A549 (cell line): ENCODE data around the gene BRD3OS. TPM values are rescaled to one million over a fixed set of nuclear protein-coding genes. Genes with fewer than 3 reads are reported as not detected.

ENCODE experiments used
- ATAC-seq, 2 experiments: fragments of 200-7000 bp in 1 of 2; fragments of >200 bp in 1 of 2; cut with Nextera tagmentation in 1 of 2; cut with Tn5 transposase in 1 of 2; 3 replicates each; pipeline versions ENCODE4 v1.8.0 to v1.9.1; 2018 to 2020; ENCODE audit warnings: mild to moderate bottlenecking in 1 of 2, moderate library complexity in 1 of 2
- CTCF ChIA-PET: fragments of 300-600 bp; sonication (Branson Sonifier 250); formaldehyde crosslinking; extraction: SDS; loops from one replicate; lab custom pipeline; 2021; ENCODE audit warnings: antibody characterized with exemption, inconsistent platforms; lab: Yijun Ruan, JAX
- POLR2A ChIA-PET: fragments of 350-600 bp; formaldehyde crosslinking; extraction: SDS; loops from one replicate; lab custom pipeline; 2021; ENCODE audit warnings: antibody characterized with exemption, inconsistent platforms; lab: Yijun Ruan, JAX
- DNase-seq, 2 experiments: peaks; one replicate each; pipeline versions ENCODE4 v3.0.0 to v3.0.0-alpha.2; 2011 to 2016; ENCODE audit warnings: low read depth in 1 of 2, low spot score in 1 of 2
- FAIRE-seq: peaks from 2 replicates; lab custom pipeline; 2011; peaks lifted over from hg19 to GRCh38; lab: Jason Lieb, UNC
- H3K27ac ChIP-seq, 2 experiments: fragments of >200 bp; sonication (Bioruptor Twin); formaldehyde crosslinking; 3 replicates each; pipeline ENCODE4 v1.5.1; 2016 to 2017
- H3K4me1 ChIP-seq: fragments of >200 bp; sonication (Bioruptor Twin); formaldehyde crosslinking; 3 replicates; pipeline ENCODE4 v1.6.1; 2016
- H3K4me2 ChIP-seq: fragments of >200 bp; sonication (Bioruptor Twin); formaldehyde crosslinking; 3 replicates; pipeline ENCODE4 v1.6.1; 2016
- H3K4me3 ChIP-seq: fragments of >200 bp; sonication (Bioruptor Twin); formaldehyde crosslinking; 3 replicates; pipeline ENCODE4 v1.5.1; 2016
- H3K9me3 ChIP-seq: fragments of >200 bp; sonication (Bioruptor Twin); formaldehyde crosslinking; 3 replicates; pipeline ENCODE4 v1.6.1; 2016
- BHLHE40 ChIP-seq: IDR thresholded peaks from 2 replicates; pipeline ENCODE4 v1.6.1; 2012; ENCODE audit warnings: low read depth, low read length, inconsistent platforms
- CHD2 ChIP-seq: fragments of 150-350 bp; IDR thresholded peaks from 2 replicates; pipeline ENCODE4 v1.6.1; 2014; ENCODE audit warnings: low read length; ENCODE audit not compliant: partially characterized antibody
- GATA3 ChIP-seq: IDR thresholded peaks from 2 replicates; pipeline ENCODE4 v1.6.1; 2012; ENCODE audit warnings: borderline replicate concordance
- HOXB13 ChIP-seq: fragments of 250-450 bp; sonication (Bioruptor Pico); IDR thresholded peaks from 2 replicates; pipeline ENCODE4 v1.5.0; 2020; ENCODE audit warnings: low read depth, mild to moderate bottlenecking, moderate library complexity
- JUNB ChIP-seq: fragments of >200 bp; sonication (Bioruptor Twin); formaldehyde crosslinking; IDR thresholded peaks from 2 replicates; pipeline ENCODE4 v1.6.1; 2016
- MAFK ChIP-seq: fragments of 450-650 bp; IDR thresholded peaks from 2 replicates; pipeline ENCODE4 v1.6.1; 2014; ENCODE audit not compliant: partially characterized antibody
- MAX ChIP-seq: IDR thresholded peaks from 2 replicates; pipeline ENCODE4 v1.6.1; 2012
- MYC ChIP-seq: IDR thresholded peaks from 2 replicates; pipeline ENCODE4 v1.6.1; 2012; ENCODE audit warnings: mild to moderate bottlenecking, inconsistent platforms, low read length, improper control_type of control experiment, borderline replicate concordance
- NPAS2 ChIP-seq: fragments of 250-450 bp; sonication (Bioruptor Pico); IDR thresholded peaks from 2 replicates; pipeline ENCODE4 v1.8.0; 2022; ENCODE audit warnings: mild to moderate bottlenecking, moderate library complexity, borderline replicate concordance
- PHF8 ChIP-seq: fragments of 200-600 bp; sonication (generic); IDR thresholded peaks from 2 replicates; pipeline ENCODE4 v1.6.1; 2016; ENCODE audit warnings: low read depth, mild to moderate bottlenecking, antibody characterized with exemption, moderate library complexity, borderline replicate concordance
- RAD21 ChIP-seq, 2 experiments: fragments of >200 bp in 1 of 2; sonication (Bioruptor Twin) in 1 of 2; formaldehyde crosslinking in 1 of 2; IDR thresholded peaks in 1 of 2; conservative IDR thresholded peaks in 1 of 2; 2 replicates in 1 of 2; 3 replicates in 1 of 2; pipeline ENCODE4 v1.6.1; 2012 to 2018; ENCODE audit warnings: inconsistent platforms in 1 of 2
- RFX5 ChIP-seq: fragments of 450-650 bp; IDR thresholded peaks from 2 replicates; pipeline ENCODE4 v1.7.1; 2014; ENCODE audit warnings: antibody characterized with exemption, mild to moderate bottlenecking, moderate library complexity
- TFCP2L1 ChIP-seq: fragments of 250-450 bp; sonication (Bioruptor Pico); IDR thresholded peaks from 2 replicates; pipeline ENCODE4 v1.5.0; 2021; ENCODE audit warnings: mild to moderate bottlenecking
- ZFP36 ChIP-seq: fragments of 450-650 bp; IDR thresholded peaks from 2 replicates; pipeline ENCODE4 v1.6.1; 2014; ENCODE audit warnings: borderline replicate concordance; ENCODE audit not compliant: partially characterized antibody
- ZNF302 ChIP-seq: fragments of 250-450 bp; sonication (Bioruptor Pico); IDR thresholded peaks from 2 replicates; pipeline ENCODE4 v1.9.0; 2021; ENCODE audit warnings: inconsistent platforms, mild to moderate bottlenecking, moderate library complexity
- WGBS: methylation state at CpG from one replicate; pipeline ENCODE4 v1.1.6; 2017; ENCODE audit errors: missing lambda C conversion rate; 5-methylcytosine and 5-hydroxymethylcytosine counted together
- polyA plus RNA-seq, 4 experiments: library from polyadenylated mRNA; depleted of rRNA in 3 of 4; stranded (reverse); fragments of >200 nt; fragmentation: RNase III in 1 of 4; extraction: RNeasy Plus Mini Kit Qiagen cat#74134 plus additional on column Dnase treatment in 1 of 4; gene quantifications; 2 replicates in 3 of 4; 3 replicates in 1 of 4; pipeline ENCODE4 v1.2.3, GENCODE V29; 2011 to 2017
- TF ChIP-seq, protein P1 (sequence below): IDR thresholded peaks from 2 replicates; pipeline ENCODE4 v1.6.1; 2012; ENCODE audit warnings: low read depth, borderline replicate concordance
- TF ChIP-seq, protein P2 (sequence below): fragments of >200 bp; sonication (Bioruptor Twin); formaldehyde crosslinking; IDR thresholded peaks from 3 replicates; pipeline ENCODE4 v1.5.1; 2016
- TF ChIP-seq, protein P3 (sequence below): fragments of >200 bp; sonication (Bioruptor Twin); formaldehyde crosslinking; IDR thresholded peaks from 3 replicates; pipeline ENCODE4 v1.6.1; 2016

Gene BRD3OS
- polyA plus RNA-seq, 2 of the 4 experiments (the other 2 are of a cell fraction), result 10.4 to 10.8 TPM

- Histone ChIP-seq H3K9me3 (peaks cover 12% of the 10 kb centered on the region; the same call in 2 of the 3 replicates), H3K4me2 (no peak overlapping the region), H3K4me1 (no peaks in the 10 kb centered on the region), H3K4me3 (no peak overlapping the region), H3K27ac (no peak overlapping the region)
- FAIRE-seq, result no peak
- CTCF ChIA-PET, result interaction anchor here (3.6 kb wide), 1 partner anchor 20 kb away, joined by 19 read pairs; no protein-coding TSS in a partner anchor
- no peak for TF ChIP-seq MAFK
- TF ChIP-seq NPAS2 (CRISPR knock-in tag), result no peak
- no peak for TF ChIP-seq GATA3
- TF ChIP-seq, protein P1, sequence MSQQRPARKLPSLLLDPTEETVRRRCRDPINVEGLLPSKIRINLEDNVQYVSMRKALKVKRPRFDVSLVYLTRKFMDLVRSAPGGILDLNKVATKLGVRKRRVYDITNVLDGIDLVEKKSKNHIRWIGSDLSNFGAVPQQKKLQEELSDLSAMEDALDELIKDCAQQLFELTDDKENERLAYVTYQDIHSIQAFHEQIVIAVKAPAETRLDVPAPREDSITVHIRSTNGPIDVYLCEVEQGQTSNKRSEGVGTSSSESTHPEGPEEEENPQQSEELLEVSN, result no peak
- no peak for TF ChIP-seq MYC
- TF ChIP-seq CHD2, result no peak
- TF ChIP-seq HOXB13, result no peak
- TF ChIP-seq, protein P2, sequence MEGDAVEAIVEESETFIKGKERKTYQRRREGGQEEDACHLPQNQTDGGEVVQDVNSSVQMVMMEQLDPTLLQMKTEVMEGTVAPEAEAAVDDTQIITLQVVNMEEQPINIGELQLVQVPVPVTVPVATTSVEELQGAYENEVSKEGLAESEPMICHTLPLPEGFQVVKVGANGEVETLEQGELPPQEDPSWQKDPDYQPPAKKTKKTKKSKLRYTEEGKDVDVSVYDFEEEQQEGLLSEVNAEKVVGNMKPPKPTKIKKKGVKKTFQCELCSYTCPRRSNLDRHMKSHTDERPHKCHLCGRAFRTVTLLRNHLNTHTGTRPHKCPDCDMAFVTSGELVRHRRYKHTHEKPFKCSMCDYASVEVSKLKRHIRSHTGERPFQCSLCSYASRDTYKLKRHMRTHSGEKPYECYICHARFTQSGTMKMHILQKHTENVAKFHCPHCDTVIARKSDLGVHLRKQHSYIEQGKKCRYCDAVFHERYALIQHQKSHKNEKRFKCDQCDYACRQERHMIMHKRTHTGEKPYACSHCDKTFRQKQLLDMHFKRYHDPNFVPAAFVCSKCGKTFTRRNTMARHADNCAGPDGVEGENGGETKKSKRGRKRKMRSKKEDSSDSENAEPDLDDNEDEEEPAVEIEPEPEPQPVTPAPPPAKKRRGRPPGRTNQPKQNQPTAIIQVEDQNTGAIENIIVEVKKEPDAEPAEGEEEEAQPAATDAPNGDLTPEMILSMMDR, result no peak
- no peak for TF ChIP-seq JUNB
- DNase-seq, result no peak
- POLR2A ChIA-PET, result no interaction called here
- no peak for ATAC-seq
- 51% methylated on average over 2 of the region's 2 CpGs for WGBS
Observed at GRCh38 chr9:134014946-134015345, 10.3 kb upstream of the BRD3OS start.

DNA sequence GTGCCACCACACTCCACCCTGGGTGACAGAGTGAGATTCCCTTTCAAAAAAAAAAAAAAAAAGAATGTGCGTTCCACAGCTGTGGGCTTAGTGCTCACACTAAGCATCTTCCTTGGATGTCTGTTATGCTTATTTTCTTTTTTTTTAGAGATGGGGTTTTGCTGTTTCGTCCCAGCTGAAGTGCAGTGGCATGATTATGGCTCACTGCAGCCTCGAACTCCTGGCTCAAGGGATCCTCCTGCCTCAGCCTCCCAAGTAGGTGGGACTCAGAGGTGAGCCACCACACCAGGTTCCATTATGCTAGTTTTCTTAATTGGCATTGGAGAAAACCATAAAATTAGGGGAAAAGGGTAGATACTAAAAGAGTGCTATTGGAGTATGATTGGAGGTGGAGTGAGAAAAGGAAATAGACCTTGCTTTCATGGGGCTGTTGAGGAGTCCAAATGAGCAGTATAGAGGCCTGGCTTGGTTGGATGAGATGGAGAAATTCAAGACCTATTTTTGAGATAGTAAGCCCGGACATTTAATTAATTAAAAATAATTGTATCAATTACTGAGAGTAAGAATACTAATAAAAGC lies 978 bp upstream of the BRD3OS start:
- peaks cover 8% of the 10 kb centered on the region; the same call in 1 of the 3 replicates for H3K4me1 ChIP-seq
- H3K9me3 ChIP-seq, result no peaks in the 10 kb centered on the region
- TF ChIP-seq RFX5 (no peak), MAX (no peak), RAD21 (conservative IDR thresholded peaks at IDR 0.05 in 1 of 2, IDR thresholded peaks at IDR 0.05 in 1 of 2) (no peak), BHLHE40 (no peak), ZNF302 (no peak), TFCP2L1 (CRISPR knock-in tag) (no peak)
- TF ChIP-seq, protein P3, sequence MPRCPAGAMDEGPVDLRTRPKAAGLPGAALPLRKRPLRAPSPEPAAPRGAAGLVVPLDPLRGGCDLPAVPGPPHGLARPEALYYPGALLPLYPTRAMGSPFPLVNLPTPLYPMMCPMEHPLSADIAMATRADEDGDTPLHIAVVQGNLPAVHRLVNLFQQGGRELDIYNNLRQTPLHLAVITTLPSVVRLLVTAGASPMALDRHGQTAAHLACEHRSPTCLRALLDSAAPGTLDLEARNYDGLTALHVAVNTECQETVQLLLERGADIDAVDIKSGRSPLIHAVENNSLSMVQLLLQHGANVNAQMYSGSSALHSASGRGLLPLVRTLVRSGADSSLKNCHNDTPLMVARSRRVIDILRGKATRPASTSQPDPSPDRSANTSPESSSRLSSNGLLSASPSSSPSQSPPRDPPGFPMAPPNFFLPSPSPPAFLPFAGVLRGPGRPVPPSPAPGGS, result no peak
- ChIA-PET CTCF (interaction anchor here (1.0 to 7.4 kb wide), 3 partner anchors 16 to 241 kb away, joined by 3 to 68 read pairs (median 3); no protein-coding TSS in a partner anchor), POLR2A (interaction anchor here (0.6 to 1.9 kb wide), 3 partner anchors 31 to 677 kb away, joined by 3 to 5 read pairs (median 3); partner anchors contain the start of gene MED22)
- peak overlapping the region; percentile 65 for H3K4me2 ChIP-seq
- FAIRE-seq (no peak), ATAC-seq (no peak; a peak in 1 of 6 replicates), DNase-seq (no peak)
- H3K27ac ChIP-seq, result peak overlapping the region; percentile 49 to 58; a peak in 4 of 6 replicates
- peak overlapping the region; percentile 37 for H3K4me3 ChIP-seq
- WGBS, result 56% methylated on average over 4 of the region's 4 CpGs

DNA sequence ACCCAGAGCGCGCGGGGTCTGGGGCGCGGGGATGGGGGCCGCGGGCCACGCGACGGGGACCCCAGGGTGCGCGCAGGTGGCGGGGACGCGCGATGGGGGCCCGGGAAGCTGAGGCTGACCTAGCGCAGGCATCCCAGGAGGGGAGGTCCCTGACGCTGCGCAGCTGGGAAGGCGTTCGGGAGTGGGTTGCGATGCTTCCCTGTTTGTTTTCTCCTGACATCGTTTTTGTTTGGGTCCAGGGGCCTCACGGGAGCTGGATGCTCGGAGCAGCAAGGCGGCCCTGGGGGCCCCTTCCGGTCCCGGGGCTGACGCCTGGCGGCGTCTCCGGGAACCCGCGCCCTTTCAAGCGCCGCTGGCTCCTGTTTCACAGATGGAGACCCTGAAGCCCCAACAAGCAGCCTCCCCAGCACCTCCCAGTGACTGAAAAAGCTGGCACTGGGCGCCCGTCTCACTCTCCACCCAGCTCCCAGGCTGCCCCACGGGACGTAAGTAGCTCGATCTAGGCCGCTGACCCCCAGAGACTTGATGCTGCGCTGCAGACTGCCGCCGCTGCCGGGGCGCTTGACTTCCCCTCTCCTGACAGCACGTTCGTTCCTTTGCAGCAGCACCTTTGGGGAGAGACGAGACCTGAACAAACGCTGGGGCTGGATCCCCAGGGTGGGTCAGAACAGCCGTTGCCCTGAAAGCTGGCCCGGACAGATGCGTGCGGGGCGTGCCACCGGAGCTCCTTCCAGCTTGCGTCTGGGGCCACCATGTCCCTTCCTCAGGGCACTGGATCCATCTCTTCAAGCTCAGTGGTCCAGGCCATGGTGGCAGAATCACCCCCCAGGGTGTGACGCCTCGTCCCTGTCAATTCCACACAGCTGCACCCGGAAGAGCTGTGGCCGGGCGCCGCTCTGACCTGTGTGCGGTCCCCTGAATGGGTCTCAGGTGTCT lies 593 bp downstream of the BRD3OS start:
- TF ChIP-seq ZFP36, result no peak
- 0 out of 2 replicates have a peak, but pooled peaks have one; percentile 32 for TF ChIP-seq PHF8
- Histone ChIP-seq H3K9me3 (no peaks in the 10 kb centered on the region), H3K4me2 (peak overlapping the region; percentile 80), H3K4me1 (peaks cover 8% of the 10 kb centered on the region; the same call in 1 of the 3 replicates), H3K4me3 (peak overlapping the region; percentile 92), H3K27ac (peak overlapping the region; percentile 85 to 91)
- ChIA-PET POLR2A (interaction anchor here (1.1 to 1.9 kb wide), 2 partner anchors 33 to 152 kb away, joined by 3 to 5 read pairs; no protein-coding TSS in a partner anchor), CTCF (interaction anchor here (0.8 to 7.4 kb wide), 7 partner anchors 8 to 244 kb away, joined by 3 to 68 read pairs (median 4); no protein-coding TSS in a partner anchor)
- WGBS, result 59% methylated on average over 34 of the region's 66 CpGs
- DNase-seq, result peak; percentile 25 to 41
- no peak for FAIRE-seq
- peak; percentile 31 to 53 for ATAC-seq
